GM20431 (cell line): ENCODE measurements around the gene ACTR1A.
"Not testable (repeated sequence)": the region's sequence is repeated elsewhere in the genome, so short reads cannot be mapped to it uniquely, and the experiment has no call there.

Experiments used
- in situ Hi-C: fragments of 300-500 bp; cut with MseI, MboI; formaldehyde crosslinking; loops from one replicate; pipeline ENCODE4 v1.15.0; 2020; ENCODE audit warnings: low sequenced_read_pairs; ENCODE audit not compliant: unreplicated experiment

Gene ACTR1A

DNA sequence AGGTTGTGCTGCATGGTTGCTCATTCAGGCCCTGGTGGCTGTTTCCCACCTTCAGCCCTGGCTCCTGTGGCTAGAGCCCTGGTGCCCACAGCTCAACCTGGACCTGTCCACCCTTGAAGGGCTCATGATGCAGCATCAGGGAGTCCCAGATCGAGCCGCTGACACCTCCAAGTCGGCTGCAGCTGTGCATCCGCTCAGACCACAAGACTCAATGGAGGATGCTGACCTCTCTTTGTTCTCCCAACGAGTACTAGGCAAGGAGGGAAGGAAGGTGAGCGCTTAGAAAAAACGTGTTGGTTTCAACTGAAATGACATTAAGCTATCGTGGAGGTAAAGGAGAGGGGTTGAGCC, 41.7 kb downstream of the ACTR1A start:
- in situ Hi-C loops, result no loop called here

DNA sequence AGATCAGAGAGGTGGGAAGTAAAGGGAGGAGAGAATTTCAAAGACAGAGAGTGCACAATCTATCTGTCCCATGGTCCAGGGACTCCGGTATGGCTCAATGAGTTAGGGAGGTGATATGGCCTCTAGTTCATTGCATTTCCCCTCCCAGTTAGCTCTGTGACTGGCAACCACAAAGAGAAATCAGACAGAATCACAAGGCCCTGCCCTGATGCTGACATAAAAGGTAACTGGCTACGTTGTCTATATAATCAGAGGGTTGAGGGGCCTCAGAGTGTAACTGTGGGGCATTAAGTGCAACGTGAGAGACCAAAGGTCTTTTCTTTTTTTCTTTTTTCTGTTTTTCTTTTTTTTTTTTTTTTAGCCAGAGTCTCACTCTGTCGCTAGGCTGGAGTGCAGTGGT, 43.9 kb downstream of the ACTR1A start:
- in situ Hi-C loops, result no loop called here

DNA sequence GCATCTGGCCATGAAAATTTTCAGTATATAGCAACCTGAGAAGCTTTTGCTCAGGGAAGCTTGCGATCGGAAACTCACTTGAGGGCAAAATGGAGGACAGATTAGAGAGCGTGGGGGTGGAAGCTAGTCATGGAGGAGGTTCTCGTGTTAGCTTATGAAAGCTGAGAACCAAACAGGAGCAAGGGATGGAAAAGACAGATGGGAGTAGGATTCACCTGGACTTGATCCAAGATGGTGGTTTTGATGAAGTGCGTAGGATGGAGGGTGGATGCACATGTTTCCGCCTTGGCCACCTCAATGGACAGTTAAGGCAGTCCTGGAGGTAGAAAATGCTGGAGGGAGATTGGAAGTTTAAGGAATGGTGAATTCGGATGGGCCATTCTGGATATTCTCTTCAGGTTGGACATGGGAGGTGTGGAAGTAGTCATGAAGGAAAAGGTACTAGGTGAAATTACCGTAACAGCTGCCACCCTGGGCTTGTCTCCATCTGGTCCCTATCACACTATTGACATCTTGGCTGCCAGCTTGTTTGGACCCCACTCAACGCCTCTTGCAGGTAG, 44.8 kb downstream of the ACTR1A start:
- in situ Hi-C loops, result no loop called here

DNA sequence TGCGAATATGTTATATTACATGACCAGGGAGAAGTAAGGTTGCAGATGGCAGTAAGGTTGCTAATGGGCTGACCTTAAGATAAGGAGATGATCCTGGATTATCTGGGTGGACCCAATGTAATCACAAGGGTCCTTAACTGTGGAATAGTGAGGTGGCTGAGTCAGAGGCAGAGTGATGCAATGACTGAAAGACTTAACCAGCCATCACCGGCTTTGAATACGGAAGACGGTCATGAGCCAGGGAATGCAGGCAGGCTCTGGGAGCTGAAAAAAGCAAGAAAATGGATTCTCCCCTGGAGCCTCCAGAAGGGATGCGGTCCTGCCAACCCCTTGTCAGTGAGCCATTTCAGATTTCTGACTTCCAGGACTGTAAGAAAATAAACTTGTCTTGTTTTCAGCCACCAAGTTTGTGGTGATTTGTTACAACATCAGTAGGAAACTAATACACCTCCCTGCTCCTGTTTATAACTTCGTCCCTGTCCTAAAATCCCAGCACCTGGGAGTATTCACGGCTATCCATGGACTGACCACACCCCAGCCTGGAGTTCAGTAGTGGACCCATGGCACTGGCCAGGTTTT, 46.5 kb downstream of the ACTR1A start:
- in situ Hi-C loops, result no loop called here

DNA sequence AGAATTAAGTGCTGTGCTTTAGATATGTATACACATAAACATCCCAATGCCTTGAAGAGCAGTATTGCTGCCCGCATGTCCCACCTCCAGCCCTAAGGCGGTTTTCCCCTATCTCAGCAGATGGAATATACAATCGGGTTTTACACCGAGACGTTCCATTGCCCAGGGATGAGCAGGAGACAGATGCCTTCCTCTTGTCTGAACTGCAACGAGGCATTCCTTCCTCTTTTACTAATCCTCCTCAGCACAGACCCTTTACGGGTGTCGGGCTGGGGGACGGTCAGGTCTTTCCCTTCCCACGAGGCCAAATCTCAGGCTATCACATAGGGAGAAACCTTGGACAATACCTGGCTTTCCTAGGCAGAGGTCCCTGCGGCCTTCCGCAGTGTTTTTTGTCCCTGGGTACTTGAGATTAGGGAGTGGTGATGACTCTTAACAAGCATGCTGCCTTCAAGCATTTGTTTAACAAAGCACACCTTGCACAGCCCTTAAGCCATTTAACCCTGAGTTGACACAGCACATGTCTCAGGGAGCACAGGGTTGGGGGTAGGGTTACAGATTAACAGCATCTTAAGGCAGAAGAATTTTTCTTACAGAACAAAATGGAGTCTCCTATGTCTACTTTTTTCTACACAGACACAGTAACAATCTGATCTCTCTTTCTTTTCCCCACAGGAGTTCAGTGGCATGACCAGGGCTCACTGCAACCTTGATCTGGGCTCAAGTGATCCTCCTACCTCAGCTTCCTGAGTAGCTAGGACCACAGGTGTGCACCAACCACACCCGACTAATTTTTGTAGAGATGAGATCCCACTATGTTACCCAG, 47.6 kb downstream of the ACTR1A start:
- in situ Hi-C loops, result not testable (repeated sequence)

DNA sequence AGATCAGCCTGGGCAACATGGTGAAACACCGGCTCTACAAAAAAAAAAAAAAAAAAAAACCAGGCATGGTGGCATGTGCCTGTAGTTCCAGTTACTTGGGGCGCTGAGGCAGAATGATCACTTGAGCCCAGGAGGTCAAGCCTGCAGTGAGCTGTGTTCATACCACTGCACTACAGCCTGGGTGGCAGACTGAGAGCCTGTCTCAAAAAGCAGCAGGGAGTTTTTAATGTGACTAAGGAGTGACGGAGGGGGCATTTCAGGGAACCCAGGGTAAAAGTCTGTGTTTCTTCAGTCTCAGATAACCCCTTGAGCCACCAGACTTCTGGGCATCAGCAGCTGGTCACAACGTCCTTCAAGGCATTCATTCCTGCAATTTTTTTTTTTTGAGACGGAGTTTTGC, 49.0 kb downstream of the ACTR1A start:
- in situ Hi-C loops, result no loop called here

DNA sequence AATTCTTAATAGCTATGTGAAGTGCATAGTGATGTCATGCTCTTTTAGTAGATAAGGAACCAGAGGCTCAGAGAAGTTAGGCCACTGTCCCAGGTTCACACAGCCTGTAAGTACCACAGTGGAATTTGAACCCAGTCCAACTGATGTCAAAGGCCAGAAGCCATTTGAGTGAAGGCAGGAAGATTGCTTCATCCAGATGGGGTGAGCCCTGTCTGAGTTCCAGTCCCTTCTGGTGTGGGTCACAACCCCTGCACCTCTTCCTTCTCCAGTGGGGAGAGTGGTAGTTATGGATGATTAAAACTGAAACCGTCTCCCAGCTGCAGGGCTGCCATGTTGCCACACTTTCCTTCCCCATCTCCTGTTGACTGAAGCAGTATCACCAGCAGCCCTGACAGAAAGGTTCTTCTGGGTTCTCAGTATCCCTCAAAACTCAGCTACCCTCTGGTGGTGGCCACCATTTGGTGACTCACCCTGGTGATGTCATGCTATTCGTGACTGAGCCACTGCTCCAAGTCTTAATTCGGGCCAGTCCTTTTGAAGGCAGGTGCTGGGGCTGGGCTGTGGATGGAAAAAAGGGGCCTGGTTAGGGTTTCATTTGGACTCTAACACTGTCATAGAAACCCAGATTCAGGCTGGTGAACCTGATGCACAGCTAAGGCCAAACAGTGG, 49.7 kb downstream of the ACTR1A start:
- in situ Hi-C loops, result no loop called here

DNA sequence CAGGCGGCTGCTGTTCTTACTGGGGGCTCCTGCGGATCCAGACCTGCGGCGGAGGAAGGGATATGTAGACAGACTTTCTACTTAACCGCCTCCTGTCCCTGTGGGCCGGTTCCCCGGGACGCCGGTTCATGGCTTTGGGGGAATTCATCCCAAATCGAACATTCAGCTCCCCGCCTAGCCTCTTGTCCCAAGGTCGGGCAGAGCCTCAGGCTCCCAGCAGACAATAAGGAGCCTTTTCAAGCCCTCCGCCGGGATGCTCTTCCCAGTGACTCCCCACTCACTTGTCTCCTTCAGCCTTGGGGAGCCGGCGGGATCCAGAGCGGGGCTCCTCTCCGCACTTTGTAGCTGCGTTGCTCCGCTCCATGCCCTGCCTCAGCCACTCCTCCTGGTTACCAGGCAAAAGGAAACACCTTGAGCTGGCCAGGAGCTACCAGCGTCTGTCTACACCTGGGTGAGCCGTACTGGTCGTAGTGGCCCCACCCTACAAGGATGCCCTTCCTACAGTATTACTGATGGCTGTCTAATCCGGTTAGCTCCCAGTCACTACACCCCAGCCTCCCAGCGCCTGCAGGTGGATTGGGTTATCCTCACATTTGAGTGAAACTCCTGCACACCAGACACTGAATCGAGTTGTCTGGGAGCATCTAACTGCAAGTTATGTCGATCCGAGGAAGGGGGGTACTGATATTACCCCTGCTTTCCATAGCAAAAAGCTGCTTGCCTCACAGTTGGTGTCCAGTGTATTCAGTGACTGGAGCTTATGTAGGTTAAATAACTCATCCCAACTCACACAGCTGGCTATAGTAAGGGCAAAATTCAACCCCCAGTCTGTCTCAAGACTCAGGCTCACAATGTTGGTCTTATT, 51.2 kb downstream of the ACTR1A start, which contains the start of gene C10orf95:
TSS of gene C10orf95 (minus strand) at position 439 of the 865 bp plus-strand sequence. CDS start 450 bp downstream, outside the sequence.
- in situ Hi-C loops, result no loop called here

DNA sequence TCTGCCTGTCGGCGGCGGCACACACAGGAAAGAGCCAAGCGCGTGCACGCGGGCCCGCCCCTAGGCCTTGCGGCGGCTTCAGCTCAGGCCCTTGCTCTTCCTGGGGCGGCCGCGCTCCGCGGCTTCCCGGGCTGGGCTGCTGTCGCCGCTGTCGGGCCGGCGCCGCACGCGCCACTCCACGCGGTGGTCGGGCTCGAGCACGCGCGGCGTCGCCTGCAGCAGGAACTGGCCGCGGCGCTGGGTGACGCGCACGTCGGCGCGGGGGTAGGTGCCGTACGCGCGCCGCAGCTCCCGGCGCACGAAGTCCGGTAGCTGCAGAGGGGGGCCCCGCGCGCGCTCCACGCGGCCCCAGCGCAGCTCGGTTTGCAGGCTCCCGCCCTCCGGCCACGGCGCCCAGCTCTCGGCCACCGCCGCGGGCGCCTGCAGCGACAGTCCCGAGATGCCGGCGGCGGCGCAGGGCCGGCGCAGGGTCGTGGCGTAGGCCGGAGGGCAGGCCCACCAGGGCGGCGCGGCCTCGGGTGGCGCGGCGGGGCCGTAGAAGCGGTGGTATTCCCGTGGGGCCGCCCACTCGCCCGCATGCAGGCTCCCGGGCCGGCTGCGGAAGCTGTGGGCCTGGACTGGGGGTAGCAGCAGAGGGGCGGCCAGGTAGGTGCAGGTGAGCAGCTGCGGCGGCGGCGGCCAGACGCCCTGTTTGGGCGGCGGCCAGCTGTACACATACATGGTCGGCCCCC, 52.0 kb downstream of the ACTR1A start:
- in situ Hi-C loops, result no loop called here

DNA sequence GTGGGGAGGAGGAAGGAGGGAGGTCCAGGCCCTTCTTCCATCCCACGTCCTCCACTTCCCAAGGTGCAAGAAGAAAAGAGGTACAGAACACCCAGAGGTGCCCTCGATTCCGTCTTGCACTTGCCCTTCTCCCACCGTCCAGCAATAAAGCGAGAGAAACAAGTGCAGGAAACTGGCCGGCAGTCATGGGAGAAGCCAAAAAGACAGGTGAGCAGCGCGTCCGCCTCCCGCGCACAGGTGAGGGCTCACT, 52.5 kb downstream of the ACTR1A start:
- in situ Hi-C loops, result no loop called here

DNA sequence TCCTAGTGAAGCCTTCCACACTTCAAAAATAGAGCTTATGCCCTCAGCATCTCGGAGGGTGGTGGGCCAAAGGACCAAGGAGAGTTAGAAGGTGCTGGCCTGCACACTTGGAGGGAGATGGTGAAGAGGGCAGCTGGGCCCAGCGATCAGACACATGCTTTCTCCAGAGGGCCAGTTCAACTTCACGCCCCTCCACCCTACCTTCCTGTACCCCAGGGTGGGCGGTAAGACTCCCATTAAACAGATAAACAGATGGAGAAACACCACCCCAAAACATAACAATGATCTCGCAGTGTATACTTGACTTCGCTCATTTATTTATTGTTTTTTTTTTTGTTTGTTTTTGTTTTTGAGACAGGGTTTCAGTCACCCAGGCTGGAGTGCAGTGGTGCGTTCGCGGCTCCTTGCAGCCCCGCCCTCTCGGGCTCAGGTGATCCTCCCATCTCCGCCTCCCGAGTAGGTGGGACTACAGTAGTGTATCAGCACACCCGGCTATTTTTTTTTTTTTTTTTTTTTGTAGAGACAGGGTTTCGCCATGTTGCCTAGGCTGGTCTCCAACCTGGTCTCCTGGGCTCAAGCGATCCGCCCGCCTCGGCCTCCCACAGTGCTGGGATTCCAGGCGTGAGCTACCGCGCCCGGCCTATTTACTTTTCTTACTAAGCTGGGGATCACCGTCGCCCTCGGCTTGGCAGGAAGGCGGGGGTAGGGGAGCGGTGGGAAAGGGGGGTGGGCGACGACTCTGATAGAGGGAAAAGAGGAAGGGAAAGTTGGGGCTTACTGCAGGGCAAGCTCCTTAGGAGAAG, 53.0 kb downstream of the ACTR1A start:
- in situ Hi-C loops, result no loop called here

DNA sequence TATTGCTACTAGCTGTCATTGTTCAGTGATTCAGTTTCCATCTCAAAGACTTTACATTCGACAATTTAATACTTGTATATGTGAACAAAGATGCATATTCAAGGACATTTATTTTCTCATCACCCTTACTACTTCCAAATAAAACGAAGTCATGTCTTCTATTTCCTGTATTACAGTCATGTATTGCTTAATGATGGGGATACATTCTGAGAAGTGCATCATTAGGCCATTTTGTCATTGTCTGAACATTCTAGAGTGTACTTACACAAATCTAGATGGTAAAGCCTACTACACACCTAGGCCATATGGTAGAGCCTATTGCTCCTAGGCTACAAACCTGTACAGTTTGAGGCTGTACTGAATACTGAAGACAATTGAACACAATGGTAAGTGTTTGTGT, 57.7 kb downstream of the ACTR1A start:
- in situ Hi-C loops, result no loop called here

DNA sequence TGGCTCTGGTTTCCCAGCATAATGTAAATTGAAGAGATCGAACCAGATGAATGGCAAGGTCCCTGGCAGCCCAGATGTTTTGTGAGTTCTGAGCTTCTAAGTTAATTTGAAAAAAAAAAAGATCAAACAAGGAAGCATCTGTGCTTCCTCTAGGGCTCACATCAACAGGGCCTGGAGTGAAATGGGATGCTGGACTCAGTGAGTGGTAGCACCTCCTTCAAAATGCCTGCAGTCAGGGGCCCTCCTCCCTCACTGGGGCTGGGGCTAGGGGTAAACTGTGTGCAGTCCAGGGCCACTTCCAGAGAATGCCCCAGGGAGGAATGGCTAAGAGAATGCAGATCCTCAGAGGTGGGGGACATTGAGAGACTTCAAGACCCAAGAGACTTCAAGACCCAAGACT, 64.1 kb downstream of the ACTR1A start:
- in situ Hi-C loops, result no loop called here

DNA sequence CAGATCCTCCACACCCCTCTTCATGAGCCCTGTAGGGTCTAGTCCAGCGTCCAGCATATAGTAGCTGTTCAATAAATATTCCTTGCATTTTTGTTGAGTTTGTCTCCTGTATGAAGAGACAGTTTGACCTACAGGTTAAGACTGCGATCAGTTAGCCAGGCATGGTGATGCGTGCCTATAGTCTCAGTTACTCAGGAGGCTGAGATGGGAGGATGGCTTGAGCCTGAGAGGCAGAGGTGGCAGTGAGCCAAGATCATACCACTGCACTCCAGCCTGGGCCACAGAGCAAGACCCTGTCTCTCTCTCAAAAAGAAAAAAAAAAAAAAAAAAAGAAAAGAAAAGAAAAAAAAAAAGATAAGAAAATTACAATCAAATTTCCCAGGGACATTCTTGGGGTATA, 65.0 kb downstream of the ACTR1A start:
- in situ Hi-C loops, result no loop called here

DNA sequence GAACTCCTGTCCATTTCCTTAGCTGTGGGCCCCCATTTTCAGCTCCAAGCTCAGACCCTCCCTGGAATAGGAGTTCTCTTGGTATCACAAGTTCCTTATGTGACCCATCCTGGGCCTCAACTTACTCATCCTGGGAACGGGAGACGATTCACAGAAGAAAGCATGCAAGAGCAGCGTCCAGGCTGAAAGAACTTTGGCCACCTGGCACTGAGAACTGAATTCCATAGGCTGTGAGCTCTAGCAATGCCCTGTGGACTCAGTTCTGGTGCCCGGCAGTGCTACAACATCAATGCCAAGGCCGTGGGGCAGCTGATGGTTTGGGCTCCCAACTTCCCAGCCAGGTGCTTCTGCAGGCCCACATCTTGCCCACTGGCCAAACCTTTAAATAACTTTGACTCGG, 66.2 kb downstream of the ACTR1A start:
- in situ Hi-C loops, result no loop called here

DNA sequence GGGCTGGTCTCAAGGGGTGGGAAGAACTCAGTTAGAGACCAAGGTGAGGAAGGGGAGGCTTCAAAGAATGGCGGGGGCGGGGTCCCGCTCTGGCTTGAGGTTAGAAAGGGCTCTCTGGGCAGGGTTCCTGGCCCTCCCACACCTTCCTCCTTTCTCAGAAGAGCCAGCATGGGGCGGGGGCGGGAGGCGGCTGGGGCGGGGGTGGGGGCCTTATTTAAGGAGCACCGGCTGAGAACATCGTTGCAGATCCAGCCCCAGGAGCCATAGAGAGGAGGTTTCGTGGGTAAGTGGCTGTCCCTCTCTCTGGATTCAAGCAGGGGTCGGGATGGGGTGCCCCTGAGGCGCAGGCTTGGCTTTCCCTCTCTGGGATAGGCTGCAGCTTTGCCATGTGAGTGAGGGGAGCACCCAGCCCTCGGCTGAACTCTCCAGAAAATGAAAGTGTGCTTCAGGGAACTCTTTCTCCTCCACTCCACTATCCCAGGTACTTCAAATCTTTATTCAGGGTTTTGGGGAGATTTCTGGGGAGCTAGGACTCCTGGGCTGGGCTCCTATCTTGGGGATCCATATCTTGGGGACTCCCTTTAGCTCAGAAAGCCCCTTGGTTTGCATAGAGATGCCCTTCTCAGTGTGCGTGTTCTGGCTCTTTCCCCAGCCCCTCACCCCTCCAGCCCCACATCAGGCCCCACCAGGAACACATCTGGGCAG, 66.8 kb downstream of the ACTR1A start:
- in situ Hi-C loops, result no loop called here

DNA sequence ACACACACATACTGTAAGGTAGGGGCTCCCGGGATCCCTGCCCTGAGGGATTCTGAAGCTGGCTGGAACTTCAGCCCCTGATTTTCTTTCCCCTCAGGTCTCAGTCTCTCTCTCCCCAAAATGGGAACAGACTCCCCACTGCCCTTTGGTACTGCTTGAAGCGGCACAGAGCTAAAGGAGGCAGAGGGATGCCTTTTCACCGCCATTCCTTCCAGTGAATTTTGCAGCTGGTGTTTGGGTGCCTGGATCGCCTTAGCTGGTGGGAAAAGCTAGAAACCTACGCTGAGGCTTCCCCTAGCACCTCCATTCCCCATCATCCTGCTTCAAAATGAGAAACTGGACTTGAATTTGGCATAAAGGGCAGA, 67.4 kb downstream of the ACTR1A start:
- in situ Hi-C loops, result no loop called here

DNA sequence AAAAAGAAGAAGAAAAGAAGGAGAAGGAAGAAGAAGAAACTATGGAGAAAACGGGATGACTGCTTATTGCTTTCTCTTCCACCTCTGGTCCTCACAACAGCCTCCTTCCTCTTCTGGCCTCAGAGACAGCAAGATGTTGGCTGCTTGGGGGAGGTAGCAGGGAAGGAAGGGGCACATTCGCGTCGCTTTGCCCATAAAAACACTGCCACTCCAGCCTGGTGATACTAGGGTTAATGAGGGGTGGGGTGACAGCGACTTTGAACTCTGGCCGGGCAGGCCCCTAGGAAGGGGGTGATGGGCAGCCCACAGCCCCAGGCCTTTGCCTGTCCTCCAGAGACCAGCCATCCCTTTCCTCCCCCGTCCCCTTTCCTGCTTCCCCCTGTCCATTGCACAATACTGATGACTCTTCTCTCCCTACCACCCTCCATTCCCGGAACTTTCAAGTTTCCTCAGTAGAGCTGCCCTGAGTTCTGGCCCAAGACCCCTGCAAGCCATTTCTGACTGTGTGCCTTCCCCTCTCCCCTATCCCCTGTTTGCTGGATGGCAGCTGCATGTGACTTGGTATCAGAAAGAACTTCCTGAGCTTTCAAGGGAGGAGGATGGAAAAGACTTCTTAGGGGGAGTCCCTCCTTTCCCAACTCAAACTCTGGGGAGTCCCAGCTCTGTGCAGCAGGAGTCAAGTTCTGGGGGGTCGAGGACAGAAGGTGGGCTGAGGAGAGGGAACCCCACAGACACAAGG, 67.9 kb downstream of the ACTR1A start:
- in situ Hi-C loops, result no loop called here
